HepG2 (cell line): Measurements from ENCODE around the gene PGM2. TPM values are rescaled to one million over a fixed set of nuclear protein-coding genes. Genes with fewer than 3 reads are reported as not detected.

Source experiments
- ATAC-seq: fragments of 200-7000 bp; cut with Tn5 transposase; 3 replicates; pipeline ENCODE4 v1.9.1; 2020; ENCODE audit warnings: mild to moderate bottlenecking, moderate library complexity
- Bru-seq: library from RNA; stranded (reverse); fragments of 400-500 nt; gene quantifications from one replicate; lab custom pipeline; 2021; lab: Mats Ljungman, UMichigan
- BruChase-seq, 2 experiments: library from RNA; stranded (reverse); fragments of 400-500 nt; gene quantifications; one replicate each; lab custom pipeline; 2021; lab: Mats Ljungman, UMichigan
- BruUV-seq: library from RNA; stranded (reverse); fragments of 400-500 nt; replicated peaks from 2 replicates; lab custom pipeline; 2021; lab: Mats Ljungman, UMichigan
- CTCF ChIA-PET: fragments of 300-600 bp; formaldehyde crosslinking; extraction: SDS; loops from one replicate; lab custom pipeline; 2021; ENCODE audit warnings: low total read pairs, inconsistent platforms, low intra/inter-chr PET ratio; lab: Yijun Ruan, JAX
- POLR2A ChIA-PET: fragments of 350-600 bp; sonication (Branson Sonifier 250); formaldehyde crosslinking; loops from one replicate; lab custom pipeline; 2020; ENCODE audit warnings: antibody characterized with exemption, inconsistent platforms; lab: Yijun Ruan, JAX
- DNase-seq: peaks from one replicate; pipeline ENCODE4 v3.0.0-alpha.2; 2015; ENCODE audit warnings: low spot score
- FAIRE-seq: peaks from 3 replicates; lab custom pipeline; 2011; peaks lifted over from hg19 to GRCh38; lab: Jason Lieb, UNC
- H2AFZ ChIP-seq: one replicate; pipeline ENCODE4 v1.6.1; 2011; ENCODE audit warnings: low read length, inconsistent platforms
- H3K27ac ChIP-seq: fragments of 300-600 bp; 3 replicates; pipeline ENCODE4 v1.8.0; 2011; ENCODE audit warnings: mixed run types, mild to moderate bottlenecking, mixed read lengths, low read length, inconsistent platforms; ENCODE audit not compliant: insufficient read depth; ENCODE audit errors: extremely low read length
- H3K27me3 ChIP-seq, 2 experiments: fragments of 200-600 bp in 1 of 2; 2 replicates in 1 of 2; 3 replicates in 1 of 2; pipeline versions ENCODE4 v1.6.0 to v1.8.0; 2011; ENCODE audit warnings: low read length in 2 of 2, mild to moderate bottlenecking in 2 of 2, moderate library complexity in 2 of 2, inconsistent platforms in 1 of 2; ENCODE audit not compliant: insufficient read depth in 2 of 2, control insufficient read depth in 1 of 2
- H3K36me3 ChIP-seq, 2 experiments: fragments of 200-600 bp in 1 of 2; replicated peaks in 1 of 2; 2 replicates in 1 of 2; 3 replicates in 1 of 2; pipeline versions ENCODE4 v1.5.1 to v1.8.0; 2011; ENCODE audit warnings: low read length in 2 of 2, inconsistent platforms in 1 of 2; ENCODE audit not compliant: insufficient read depth in 2 of 2, control insufficient read depth in 1 of 2
- H3K4me1 ChIP-seq: 2 replicates; pipeline ENCODE4 v1.5.1; 2012; ENCODE audit warnings: low read length, inconsistent platforms; ENCODE audit not compliant: insufficient read depth
- H3K4me2 ChIP-seq: 2 replicates; pipeline ENCODE4 v1.6.0; 2011; ENCODE audit warnings: low read depth, low read length, inconsistent platforms
- H3K4me3 ChIP-seq, 3 experiments: fragments of 200-600 bp in 1 of 3; sonication (generic), shearing (Covaris generic) in 1 of 3; replicated peaks in 1 of 3; 2 replicates each; pipeline ENCODE4 v1.5.1; 2011 to 2016; ENCODE audit warnings: low read length in 3 of 3, inconsistent platforms in 2 of 3, low read depth in 2 of 3, mild to moderate bottlenecking in 2 of 3, control low read depth in 1 of 3, mixed read lengths in 1 of 3; ENCODE audit not compliant: insufficient read depth in 1 of 3
- H3K79me2 ChIP-seq: one replicate; pipeline ENCODE4 v1.6.1; 2011; ENCODE audit warnings: low read length, inconsistent platforms; ENCODE audit not compliant: insufficient read depth
- H3K9ac ChIP-seq: 2 replicates; pipeline ENCODE4 v1.6.0; 2011; ENCODE audit warnings: mild to moderate bottlenecking, low read depth, low read length, inconsistent platforms; ENCODE audit not compliant: insufficient read depth
- H3K9me3 ChIP-seq: 2 replicates; pipeline ENCODE4 v1.5.1; 2012; ENCODE audit warnings: mild to moderate bottlenecking, low read length
- H4K20me1 ChIP-seq: 2 replicates; pipeline ENCODE4 v1.6.0; 2011; ENCODE audit warnings: inconsistent platforms, mild to moderate bottlenecking, low read length, moderate library complexity; ENCODE audit not compliant: insufficient read depth
- HES4 ChIP-seq: sonication (generic); formaldehyde crosslinking; IDR thresholded peaks from 2 replicates; pipeline ENCODE4 v1.9.0; 2021; ENCODE audit warnings: mild to moderate bottlenecking, missing genetic modification reagents, borderline replicate concordance
- HOXA7 ChIP-seq: sonication (generic); formaldehyde crosslinking; IDR thresholded peaks from 2 replicates; pipeline ENCODE4 v1.8.1; 2022; ENCODE audit warnings: mild to moderate bottlenecking, missing genetic modification reagents, moderate library complexity
- KMT2B ChIP-seq: IDR thresholded peaks from 2 replicates; pipeline ENCODE4 v1.6.1; 2016; ENCODE audit warnings: missing genetic modification reagents, missing compliant biosample characterization
- RXRB ChIP-seq: IDR thresholded peaks from 2 replicates; pipeline ENCODE4 v1.6.1; 2016; ENCODE audit warnings: borderline replicate concordance, missing genetic modification reagents, missing compliant biosample characterization
- TEAD3 ChIP-seq: optimal IDR thresholded peaks from 2 replicates; pipeline ENCODE3; 2016; ENCODE audit warnings: borderline replicate concordance
- ZNF652 ChIP-seq: IDR thresholded peaks from 2 replicates; pipeline ENCODE4 v1.6.1; 2016; ENCODE audit warnings: low read depth, borderline replicate concordance
- ZNF766 ChIP-seq: sonication (generic); formaldehyde crosslinking; IDR thresholded peaks from 2 replicates; pipeline ENCODE4 v1.5.0; 2020; ENCODE audit warnings: missing genetic modification reagents, borderline replicate concordance
- WGBS: methylation state at CpG from one replicate; pipeline ENCODE4 v1.1.6; 2017; ENCODE audit warnings: low lambda C conversion rate; 5-methylcytosine and 5-hydroxymethylcytosine counted together
- in situ Hi-C: cut with HindIII; loops from 2 replicates; pipeline ENCODE4 v1.10.0; 2017; ENCODE audit warnings: low pct_unique_long_range_greater_than_20kb; ENCODE audit not compliant: extremely low pct_ligation_motif_present
- intact Hi-C: fragments of 100-400 bp; cut with micrococcal nuclease; formaldehyde crosslinking; loops from one replicate; pipeline ENCODE4 v1.10.0; 2022; ENCODE audit not compliant: unreplicated experiment
- long read RNA-seq, 2 experiments: library from RNA in 1 of 2; library from polyadenylated mRNA in 1 of 2; stranded (forward) in 1 of 2; unstranded in 1 of 2; transcript quantifications; one replicate each; pipeline ENCODE4 v2.0.0, GENCODE V29; 2019 to 2022
- polyA minus RNA-seq, 3 experiments: library from RNA; depleted of rRNA, polyadenylated mRNA; stranded (reverse); fragments of >200 nt; gene quantifications; 2 replicates each; pipeline ENCODE4 v1.2.3, GENCODE V29; 2011; ENCODE audit warnings: low replicate concordance in 1 of 3
- polyA plus RNA-seq, 8 experiments: library from polyadenylated mRNA; depleted of rRNA in 3 of 8; stranded (reverse) in 7 of 8; unstranded in 1 of 8; fragments of >200 nt; fragmentation: Illumina TruSeq in 4 of 8; extraction: Trizol in 4 of 8; gene quantifications; 2 replicates each; pipeline versions ENCODE4 v1.2.1 to v1.2.3, GENCODE V29; 2011 to 2016; ENCODE audit warnings: low read depth in 4 of 8, missing spikeins in 1 of 8, mixed read lengths in 1 of 8; ENCODE audit not compliant: insufficient read depth in 1 of 8
- total RNA-seq, 5 experiments: library from RNA; depleted of rRNA; stranded (reverse); fragments of >200 nt; fragmentation: Illumina TruSeq; extraction: Trizol; gene quantifications; 2 replicates each; pipeline ENCODE4 v1.2.3, GENCODE V29; 2016; ENCODE audit warnings: low read depth in 1 of 5
- TF ChIP-seq, protein P1 (sequence below): sonication (generic); formaldehyde crosslinking; IDR thresholded peaks from 2 replicates; pipeline ENCODE4 v1.4.0; 2020; ENCODE audit warnings: missing genetic modification reagents, borderline replicate concordance

PGM2 gene
- total RNA-seq (2016; rRNA removed; fragmentation: Illumina TruSeq; extraction: Trizol), result 36.9 and 64.5 TPM in 2 replicates
- 3.4 and 4.7 TPM in 2 replicates for total RNA-seq (2016; cell fraction: cytosol; rRNA removed; fragmentation: Illumina TruSeq; extraction: Trizol; ENCODE audit: low read depth)
- 34.6 and 62.5 TPM in 2 replicates for total RNA-seq (2016; cell fraction: insoluble cytoplasmic fraction; rRNA removed; fragmentation: Illumina TruSeq; extraction: Trizol)
- 9.2 and 9.7 TPM in 2 replicates for total RNA-seq (2016; cell fraction: membrane; rRNA removed; fragmentation: Illumina TruSeq; extraction: Trizol)
- 21.9 and 23.0 TPM in 2 replicates for total RNA-seq (2016; cell fraction: nucleus; rRNA removed; fragmentation: Illumina TruSeq; extraction: Trizol)
- 10.8 and 14.6 TPM in 2 replicates for polyA plus RNA-seq (2011; rRNA removed)
- polyA plus RNA-seq (2011; cell fraction: cytosol; rRNA removed), result 6.2 and 7.7 TPM in 2 replicates
- polyA plus RNA-seq (2011; cell fraction: nucleus; rRNA removed), result 12.1 and 12.7 TPM in 2 replicates
- 11.7 and 15.7 TPM in 2 replicates for polyA plus RNA-seq (2012)
- 1.6 and 2.3 TPM in 2 replicates for polyA plus RNA-seq (2016; cell fraction: cytosol; fragmentation: Illumina TruSeq; extraction: Trizol; ENCODE audit: low read depth)
- 53.5 and 54.3 TPM in 2 replicates for polyA plus RNA-seq (2016; cell fraction: insoluble cytoplasmic fraction; fragmentation: Illumina TruSeq; extraction: Trizol; ENCODE audit: low read depth)
- polyA plus RNA-seq (2016; cell fraction: membrane; fragmentation: Illumina TruSeq; extraction: Trizol; ENCODE audit: low read depth), result 4.2 and 6.1 TPM in 2 replicates
- polyA plus RNA-seq (2016; cell fraction: nucleus; fragmentation: Illumina TruSeq; extraction: Trizol; ENCODE audit: insufficient read depth, low read depth), result 26.3 and 26.8 TPM in 2 replicates
- polyA minus RNA-seq (2011; rRNA and poly(A)+ RNA removed; ENCODE audit: low replicate concordance), result 6.0 and 10.9 TPM in 2 replicates
- polyA minus RNA-seq (2011; cell fraction: cytosol; rRNA and poly(A)+ RNA removed), result 9.8 and 12.3 TPM in 2 replicates
- polyA minus RNA-seq (2011; cell fraction: nucleus; rRNA and poly(A)+ RNA removed), result 15.3 and 15.8 TPM in 2 replicates
- percentile 58 among the genes with signal in this experiment for Bru-seq, nascent RNA
- percentile 62 among the genes with signal in this experiment for BruChase-seq, experiment 1, labeled RNA remaining after a 6-hour chase
- percentile 57 among the genes with signal in this experiment for BruChase-seq, experiment 2, labeled RNA remaining after a 2-hour chase
- long read RNA-seq, experiment 1, transcript PGM2-201 (14 exons, 3,264 nt), result major isoform, 40 of 46 reads
- long read RNA-seq, experiment 1, partial matches to known transcripts, result 5 of 46 reads
- long read RNA-seq, experiment 1, other reads (novel, unspliced or antisense), result 1 of 46 reads
- long read RNA-seq, experiment 2, transcript PGM2-201 (14 exons, 3,264 nt), result major isoform, 11 of 22 reads
- long read RNA-seq, experiment 2, partial matches to known transcripts, result 4 of 22 reads
- long read RNA-seq, experiment 2, other reads (novel, unspliced or antisense), result 7 of 22 reads

GRCh38 chr4:37826295-37827029, at the start of gene PGM2:
Gene PGM2 (plus strand): TSS chr4:37826686. CDS start chr4:37826733, 47 bp downstream.
- FAIRE-seq (no peak), ATAC-seq (peak; percentile 94), DNase-seq (peak; percentile 61)
- peaks cover 2 to 10% of the 10 kb centered on the region in 2 experiments; a peak in 3 of 5 replicates for H3K36me3 ChIP-seq
- peak within 1 kb of the TSS; percentile 90 for H3K4me2 ChIP-seq
- in situ Hi-C loops (no loop called here), intact Hi-C loops (loop anchor here (2.0 kb wide), 1 partner anchor 150 kb away; no protein-coding TSS in a partner anchor)
- ChIA-PET CTCF (interaction anchor here (0.6 kb wide), 1 partner anchor 23 kb away, joined by 3 read pairs; no protein-coding TSS in a partner anchor), POLR2A (interaction anchor here (1.0 kb wide), 1 partner anchor 16 kb away, joined by 6 read pairs; no protein-coding TSS in a partner anchor)
- 0% methylated on average over 19 of the region's 57 CpGs for WGBS
- H3K79me2 ChIP-seq, result peaks cover 4% of the 10 kb centered on the region
- H4K20me1 ChIP-seq, result no peaks in the 10 kb centered on the region
- H3K9me3 ChIP-seq, result no peaks in the 10 kb centered on the region
- H3K27ac ChIP-seq, result peak within 1 kb of the TSS; percentile 39
- H3K27me3 ChIP-seq, result no peaks in the 10 kb centered on the region
- H2AFZ ChIP-seq, result peak within 1 kb of the TSS; percentile 60
- peak within 1 kb of the TSS; percentile 63 to 89 (median 71) for H3K4me3 ChIP-seq
- H3K9ac ChIP-seq, result peak within 1 kb of the TSS; percentile 71
- BruUV-seq, result no TSS peak
- H3K4me1 ChIP-seq, result peaks cover 31% of the 10 kb centered on the region
- TF ChIP-seq, protein P1, sequence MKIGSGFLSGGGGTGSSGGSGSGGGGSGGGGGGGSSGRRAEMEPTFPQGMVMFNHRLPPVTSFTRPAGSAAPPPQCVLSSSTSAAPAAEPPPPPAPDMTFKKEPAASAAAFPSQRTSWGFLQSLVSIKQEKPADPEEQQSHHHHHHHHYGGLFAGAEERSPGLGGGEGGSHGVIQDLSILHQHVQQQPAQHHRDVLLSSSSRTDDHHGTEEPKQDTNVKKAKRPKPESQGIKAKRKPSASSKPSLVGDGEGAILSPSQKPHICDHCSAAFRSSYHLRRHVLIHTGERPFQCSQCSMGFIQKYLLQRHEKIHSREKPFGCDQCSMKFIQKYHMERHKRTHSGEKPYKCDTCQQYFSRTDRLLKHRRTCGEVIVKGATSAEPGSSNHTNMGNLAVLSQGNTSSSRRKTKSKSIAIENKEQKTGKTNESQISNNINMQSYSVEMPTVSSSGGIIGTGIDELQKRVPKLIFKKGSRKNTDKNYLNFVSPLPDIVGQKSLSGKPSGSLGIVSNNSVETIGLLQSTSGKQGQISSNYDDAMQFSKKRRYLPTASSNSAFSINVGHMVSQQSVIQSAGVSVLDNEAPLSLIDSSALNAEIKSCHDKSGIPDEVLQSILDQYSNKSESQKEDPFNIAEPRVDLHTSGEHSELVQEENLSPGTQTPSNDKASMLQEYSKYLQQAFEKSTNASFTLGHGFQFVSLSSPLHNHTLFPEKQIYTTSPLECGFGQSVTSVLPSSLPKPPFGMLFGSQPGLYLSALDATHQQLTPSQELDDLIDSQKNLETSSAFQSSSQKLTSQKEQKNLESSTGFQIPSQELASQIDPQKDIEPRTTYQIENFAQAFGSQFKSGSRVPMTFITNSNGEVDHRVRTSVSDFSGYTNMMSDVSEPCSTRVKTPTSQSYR (CRISPR knock-in tag), result no peak
- TF ChIP-seq HES4 (no peak; the same call in 1 of the 2 replicates), TEAD3 (CRISPR knock-in tag) (peak; percentile 7), ZNF652 (CRISPR knock-in tag) (no peak), KMT2B (CRISPR knock-in tag) (peak; percentile 70), HOXA7 (CRISPR knock-in tag) (no peak), ZNF766 (peak; percentile 97; the same call in 1 of the 2 replicates), RXRB (CRISPR knock-in tag) (no peak)
